Lower leg skin (tissue), 4 donors: ENCODE data around the gene FMNL2. TPM values are rescaled to one million over a fixed set of nuclear protein-coding genes. Genes with fewer than 3 reads are reported as not detected.

Source experiments
- DNase-seq, 2 donors: peaks; one replicate each; pipeline ENCODE4 v3.0.0-alpha.2; 2019; ENCODE audit warnings: low spot score in 2 of 2
- H3K4me3 ChIP-seq: fragments of 200-600 bp; sonication (generic); 2 replicates; pipeline ENCODE4 v1.5.1; 2017; ENCODE audit warnings: mild to moderate bottlenecking, low read depth; ENCODE audit not compliant: poor library complexity, severe bottlenecking
- CTCF ChIP-seq, 3 donors: fragments of 450-650 bp; IDR thresholded peaks; one replicate each; pipeline ENCODE4 v1.5.1; 2016; ENCODE audit warnings: antibody characterized with exemption in 3 of 3, mild to moderate bottlenecking in 3 of 3, moderate library complexity in 2 of 3
- POLR2A ChIP-seq, 2 donors: fragments of 450-650 bp; IDR thresholded peaks; one replicate each; pipeline ENCODE4 v1.6.1; 2016 to 2017; ENCODE audit warnings: antibody characterized with exemption in 2 of 2, mild to moderate bottlenecking in 1 of 2, moderate library complexity in 1 of 2
- WGBS, 2 donors: methylation state at CpG; one replicate each; pipeline ENCODE4 v1.1.5; 2018; 5-methylcytosine and 5-hydroxymethylcytosine counted together
- intact Hi-C: fragments of 100-400 bp; cut with DNase I; formaldehyde crosslinking; loops from one replicate; pipeline ENCODE4 v1.15.0; 2023; ENCODE audit warnings: low total_unique reads
- total RNA-seq, 4 donors: library from RNA; depleted of rRNA; stranded (reverse); fragments of >200 nt; gene quantifications; one replicate each; pipeline ENCODE4 v1.1.0, GENCODE V29; 2016

The FMNL2 gene
- total RNA-seq, 4 donors from 2014 or later, result 9.6 to 18.3 (median 12.9) TPM

- intact Hi-C loops, result no loop called here
- TF ChIP-seq POLR2A (IDR thresholded peaks at IDR 0.05), result no peak
- no peak for TF ChIP-seq CTCF (IDR thresholded peaks at IDR 0.05)
- H3K4me3 ChIP-seq, result no peak overlapping the region
- DNase-seq, result no peak
- WGBS, 2 donors, result 86 to 89% methylated on average over 1 of the region's 1 CpG
Measured at GRCh38 chr2:152349416-152349815, 14.4 kb downstream of the FMNL2 start.

DNA sequence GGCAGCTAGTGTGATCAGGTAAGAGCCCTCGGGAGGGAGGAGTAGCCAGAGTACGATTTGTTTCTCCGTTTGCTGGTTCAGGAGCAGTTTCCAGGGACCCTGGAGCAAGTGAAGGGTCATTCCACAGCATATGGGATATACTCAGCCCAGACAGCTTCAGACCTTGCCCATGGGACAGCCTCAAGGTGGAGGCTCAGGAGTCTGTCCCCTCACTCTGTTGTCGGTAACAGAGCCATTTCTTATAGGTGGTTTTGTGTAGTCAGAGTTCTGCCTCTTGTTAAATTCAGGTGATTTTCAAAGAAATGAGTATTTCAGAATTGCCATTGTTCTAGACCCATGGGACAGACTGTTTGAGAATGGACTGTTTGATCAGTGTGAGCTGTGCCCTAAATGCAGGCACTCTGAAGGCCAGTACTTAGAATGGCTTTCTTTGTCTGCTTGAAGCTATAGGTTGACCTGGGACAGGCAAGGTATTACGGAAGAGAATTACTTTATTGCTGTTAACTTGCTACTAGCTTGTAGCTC is 15.2 kb downstream of the FMNL2 start:
- TF ChIP-seq CTCF (IDR thresholded peaks at IDR 0.05), result no peak
- no peak for TF ChIP-seq POLR2A (IDR thresholded peaks at IDR 0.05)
- intact Hi-C loops, result no loop called here
- no peak overlapping the region for H3K4me3 ChIP-seq
- 94 to 98% methylated on average over 5 of the region's 5 CpGs for WGBS, 2 donors
- no peak for DNase-seq

DNA sequence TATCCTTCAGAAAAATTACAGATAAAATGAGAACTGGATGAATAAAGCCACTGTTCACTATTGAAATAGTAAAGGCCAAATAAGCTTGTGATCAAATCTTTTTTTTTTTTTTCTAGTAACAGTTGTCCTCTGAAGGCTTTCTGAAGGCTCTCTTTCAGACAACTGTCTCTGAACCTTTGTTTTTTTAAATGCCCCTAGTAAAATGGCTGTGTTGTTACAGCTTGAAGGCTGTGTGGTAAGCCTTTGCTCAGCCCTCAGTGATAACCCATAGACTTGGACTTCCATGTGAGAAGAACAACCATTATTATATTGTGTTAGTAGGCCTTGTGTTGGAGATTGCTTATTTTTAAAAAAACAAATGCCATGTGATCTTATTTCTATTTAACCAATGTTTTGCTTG is 17.6 kb downstream of the FMNL2 start:
- TF ChIP-seq POLR2A (IDR thresholded peaks at IDR 0.05) (no peak), CTCF (IDR thresholded peaks at IDR 0.05) (no peak)
- no peak for DNase-seq
- H3K4me3 ChIP-seq, result no peak overlapping the region
- intact Hi-C loops, result no loop called here

GRCh38 chr2:152353364-152353763 is 18.4 kb downstream of the FMNL2 start:
- intact Hi-C loops, result no loop called here
- WGBS, 2 donors, result 99 to 100% methylated on average over 2 of the region's 2 CpGs
- H3K4me3 ChIP-seq, result no peak overlapping the region
- DNase-seq, result no peak
- TF ChIP-seq CTCF (IDR thresholded peaks at IDR 0.05), result no peak
- no peak for TF ChIP-seq POLR2A (IDR thresholded peaks at IDR 0.05)

DNA sequence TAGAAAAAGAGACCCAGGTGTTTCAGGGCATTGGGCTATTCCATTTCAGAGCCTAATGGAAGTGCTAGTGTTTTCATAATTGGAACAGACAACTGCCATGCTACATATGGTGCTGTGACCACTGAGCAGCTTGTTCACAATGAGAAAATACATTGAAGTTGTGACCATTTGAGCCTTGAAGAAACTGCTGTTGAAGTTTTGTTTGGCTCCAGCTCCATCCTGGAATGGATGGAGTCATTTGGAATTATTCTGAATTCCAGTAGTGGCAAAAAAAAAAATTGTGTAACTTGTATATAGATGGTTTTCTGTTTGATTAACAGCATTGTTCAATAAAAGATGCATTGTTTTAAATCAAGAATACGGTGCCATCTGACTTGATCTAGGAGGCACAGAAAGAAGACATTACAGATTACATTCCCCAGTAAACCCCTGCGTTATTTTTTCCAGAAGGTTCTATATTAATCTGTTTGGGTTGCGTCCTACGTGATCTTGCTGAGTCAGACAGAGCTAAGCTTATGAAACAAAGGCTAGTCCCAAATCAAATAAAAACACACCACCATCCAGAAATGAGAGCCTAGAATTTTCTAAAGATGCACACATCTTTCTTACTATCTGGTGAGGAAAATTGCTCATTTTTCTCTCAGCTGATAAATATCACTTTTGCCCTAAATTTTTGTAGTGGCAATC is 19.2 kb downstream of the FMNL2 start:
- WGBS, 2 donors, result 62 to 64% methylated on average over 4 of the region's 4 CpGs
- intact Hi-C loops, result no loop called here
- no peak overlapping the region for H3K4me3 ChIP-seq
- TF ChIP-seq CTCF (IDR thresholded peaks at IDR 0.05) (no peak), POLR2A (IDR thresholded peaks at IDR 0.05) (no peak)
- DNase-seq, result no peak

DNA sequence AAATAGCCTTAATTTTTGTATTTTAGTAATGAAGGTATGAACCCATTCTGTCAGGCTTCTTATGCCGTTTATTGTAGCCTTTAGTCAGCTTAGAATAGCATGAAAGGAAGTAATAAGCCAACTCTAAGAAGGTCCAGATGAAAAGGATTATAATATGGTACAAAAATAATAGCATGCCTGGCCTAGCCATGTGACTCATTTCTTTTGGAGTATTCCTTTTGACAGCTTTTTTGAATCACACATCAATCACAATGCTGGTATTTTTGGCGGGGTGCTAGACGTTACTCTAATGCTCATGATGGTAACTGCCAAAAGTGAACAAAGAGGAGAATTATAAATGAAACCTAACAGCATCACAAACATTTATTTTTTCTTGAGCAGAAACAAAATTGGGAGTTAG is 19.9 kb downstream of the FMNL2 start:
- WGBS, 2 donors, result 14 to 21% methylated on average over 3 of the region's 3 CpGs
- TF ChIP-seq CTCF (IDR thresholded peaks at IDR 0.05), result no peak
- TF ChIP-seq POLR2A (IDR thresholded peaks at IDR 0.05), result no peak
- no peak overlapping the region for H3K4me3 ChIP-seq
- intact Hi-C loops, result no loop called here
- DNase-seq, result no peak
